A673 (cell line): ENCODE results near the gene ITGB6. TPM values are rescaled to one million over a fixed set of nuclear protein-coding genes. Genes with fewer than 3 reads are reported as not detected.

Experiments
- BruUV-seq: library from RNA; stranded (reverse); fragments of 400-500 nt; replicated peaks from 2 replicates; lab custom pipeline; 2021; lab: Mats Ljungman, UMichigan
- CTCF ChIA-PET: fragments of 300-600 bp; sonication (Branson Sonifier 250); formaldehyde crosslinking; loops from one replicate; lab custom pipeline; 2022; ENCODE audit warnings: antibody characterized with exemption; lab: Charles Lee
- POLR2A ChIA-PET: fragments of 300-600 bp; sonication (Branson Sonifier 250); formaldehyde crosslinking; loops from one replicate; lab custom pipeline; 2022; ENCODE audit warnings: antibody characterized with exemption; ENCODE audit not compliant: low non-redundant PET; lab: Charles Lee
- DNase-seq: peaks from one replicate; pipeline ENCODE4 v3.0.0-alpha.2; 2015; ENCODE audit warnings: low spot score
- H3K27ac ChIP-seq: fragments of 200-600 bp; sonication (generic); 2 replicates; pipeline ENCODE4 v1.5.1; 2016; ENCODE audit warnings: mixed run types, low read depth, mild to moderate bottlenecking, mixed read lengths, antibody characterized with exemption, low read length; ENCODE audit not compliant: poor library complexity, severe bottlenecking
- H3K27me3 ChIP-seq: fragments of 200-600 bp; sonication (generic); replicated peaks from 2 replicates; pipeline ENCODE4 v1.6.1; 2017; ENCODE audit warnings: mixed run types, low read depth, mild to moderate bottlenecking, mixed read lengths, antibody characterized with exemption, low read length; ENCODE audit not compliant: insufficient read depth, poor library complexity
- H3K36me3 ChIP-seq: fragments of 200-600 bp; sonication (generic); 2 replicates; pipeline ENCODE4 v1.6.1; 2016; ENCODE audit warnings: mixed run types, mild to moderate bottlenecking, mixed read lengths, antibody characterized with exemption, low read length; ENCODE audit not compliant: insufficient read depth, poor library complexity, severe bottlenecking
- H3K4me1 ChIP-seq: fragments of 200-600 bp; sonication (generic); 2 replicates; pipeline ENCODE4 v1.6.1; 2017; ENCODE audit warnings: mixed run types, mild to moderate bottlenecking, mixed read lengths, antibody characterized with exemption, low read length; ENCODE audit not compliant: insufficient read depth, poor library complexity, severe bottlenecking
- H3K4me3 ChIP-seq: fragments of 200-600 bp; sonication (generic); 2 replicates; pipeline ENCODE4 v1.5.1; 2016; ENCODE audit warnings: low read depth, mixed run types, mild to moderate bottlenecking, mixed read lengths, low read length; ENCODE audit not compliant: poor library complexity, severe bottlenecking
- H3K9me3 ChIP-seq: fragments of 200-600 bp; sonication (generic); 2 replicates; pipeline ENCODE4 v1.6.1; 2016; ENCODE audit warnings: mixed run types, low read depth, mild to moderate bottlenecking, mixed read lengths, antibody characterized with exemption, low read length; ENCODE audit not compliant: poor library complexity, severe bottlenecking
- EZH2 ChIP-seq: fragments of 200-600 bp; sonication (generic); IDR thresholded peaks from 2 replicates; pipeline ENCODE4 v1.6.1; 2017; ENCODE audit warnings: borderline replicate concordance, low read depth, mild to moderate bottlenecking, mixed read lengths, antibody characterized with exemption, low read length; ENCODE audit not compliant: poor library complexity, severe bottlenecking
- intact Hi-C: fragments of 100-400 bp; cut with micrococcal nuclease; formaldehyde crosslinking; loops from one replicate; pipeline ENCODE4 v1.10.0; 2022; ENCODE audit not compliant: unreplicated experiment
- total RNA-seq: library from RNA; stranded (reverse); gene quantifications from 2 replicates; pipeline ENCODE4 v1.2.3, GENCODE V29; 2021
- TF ChIP-seq, protein P1 (sequence below): fragments of 300-800, 200-600 bp; sonication (generic); conservative IDR thresholded peaks from 2 replicates; pipeline ENCODE4 v1.5.1; 2017; ENCODE audit warnings: low read depth, mild to moderate bottlenecking, antibody characterized with exemption, low read length, moderate library complexity, mixed read lengths

ITGB6 gene
- total RNA-seq, 1 experiment from 2014 or later, result not detected

DNA sequence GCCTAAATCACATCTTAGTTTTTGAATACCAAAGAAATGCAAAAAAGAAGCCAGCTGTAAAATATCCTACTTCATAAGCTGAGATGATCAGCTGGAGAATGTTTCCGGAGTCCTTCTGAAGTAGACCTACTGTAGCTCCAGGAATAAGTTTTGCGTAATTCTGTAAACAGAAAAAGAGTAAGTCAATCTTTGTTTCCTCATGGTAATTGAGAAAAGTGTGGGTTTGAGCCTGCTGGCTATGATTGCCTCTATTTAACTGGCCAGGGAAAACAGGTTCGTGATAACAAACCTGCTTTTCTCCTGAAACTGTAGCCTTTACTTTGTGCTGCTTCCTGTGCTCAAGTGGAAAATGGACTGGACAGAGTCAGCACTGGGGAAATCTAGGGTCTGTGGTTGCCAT, 58.2 kb downstream of the ITGB6 start:
- intact Hi-C loops, result no loop called here
- peaks cover 12% of the 10 kb centered on the region for H3K27me3 ChIP-seq
- no peak overlapping the region for H3K27ac ChIP-seq
- CTCF ChIA-PET, result no interaction called here
- POLR2A ChIA-PET, result no interaction called here
- H3K36me3 ChIP-seq, result no peaks in the 10 kb centered on the region
- no peaks in the 10 kb centered on the region for H3K9me3 ChIP-seq
- no peak for DNase-seq
- H3K4me1 ChIP-seq, result no peaks in the 10 kb centered on the region
- TF ChIP-seq EZH2, result no peak
- TF ChIP-seq, protein P1, sequence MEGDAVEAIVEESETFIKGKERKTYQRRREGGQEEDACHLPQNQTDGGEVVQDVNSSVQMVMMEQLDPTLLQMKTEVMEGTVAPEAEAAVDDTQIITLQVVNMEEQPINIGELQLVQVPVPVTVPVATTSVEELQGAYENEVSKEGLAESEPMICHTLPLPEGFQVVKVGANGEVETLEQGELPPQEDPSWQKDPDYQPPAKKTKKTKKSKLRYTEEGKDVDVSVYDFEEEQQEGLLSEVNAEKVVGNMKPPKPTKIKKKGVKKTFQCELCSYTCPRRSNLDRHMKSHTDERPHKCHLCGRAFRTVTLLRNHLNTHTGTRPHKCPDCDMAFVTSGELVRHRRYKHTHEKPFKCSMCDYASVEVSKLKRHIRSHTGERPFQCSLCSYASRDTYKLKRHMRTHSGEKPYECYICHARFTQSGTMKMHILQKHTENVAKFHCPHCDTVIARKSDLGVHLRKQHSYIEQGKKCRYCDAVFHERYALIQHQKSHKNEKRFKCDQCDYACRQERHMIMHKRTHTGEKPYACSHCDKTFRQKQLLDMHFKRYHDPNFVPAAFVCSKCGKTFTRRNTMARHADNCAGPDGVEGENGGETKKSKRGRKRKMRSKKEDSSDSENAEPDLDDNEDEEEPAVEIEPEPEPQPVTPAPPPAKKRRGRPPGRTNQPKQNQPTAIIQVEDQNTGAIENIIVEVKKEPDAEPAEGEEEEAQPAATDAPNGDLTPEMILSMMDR, result no peak
- BruUV-seq, result no TSS peak
- H3K4me3 ChIP-seq, result no peak overlapping the region

DNA sequence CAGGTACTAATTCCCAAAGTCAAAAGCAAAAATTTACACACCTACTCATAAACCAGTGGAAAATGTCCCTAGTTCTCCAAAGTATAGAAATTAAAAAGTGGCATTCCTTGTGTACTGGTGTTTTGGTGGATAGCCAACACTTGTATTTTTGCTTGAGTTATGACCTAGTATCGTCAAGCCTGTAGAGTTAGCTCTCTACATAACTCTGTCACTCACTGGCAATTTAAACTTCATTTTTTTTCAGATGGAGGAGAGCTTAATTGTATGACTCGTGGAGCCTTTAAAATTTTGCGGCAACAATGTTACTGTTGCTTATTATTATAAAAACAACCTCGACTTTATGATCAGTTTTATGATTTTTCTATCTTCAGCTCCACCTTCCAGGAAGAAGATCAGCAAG, 58.7 kb downstream of the ITGB6 start:
- POLR2A ChIA-PET, result interaction anchor here (0.6 kb wide), 1 partner anchor 704 kb away, joined by 3 read pairs; no protein-coding TSS in a partner anchor
- intact Hi-C loops, result no loop called here
- no peak overlapping the region for H3K4me3 ChIP-seq
- no TSS peak for BruUV-seq
- no peak for DNase-seq
- H3K36me3 ChIP-seq, result no peaks in the 10 kb centered on the region
- TF ChIP-seq, protein P1, result no peak
- no peak for TF ChIP-seq EZH2
- H3K9me3 ChIP-seq, result no peaks in the 10 kb centered on the region
- H3K27ac ChIP-seq, result no peak overlapping the region
- no peaks in the 10 kb centered on the region for H3K4me1 ChIP-seq
- CTCF ChIA-PET, result no interaction called here
- H3K27me3 ChIP-seq, result peaks cover 11% of the 10 kb centered on the region

DNA sequence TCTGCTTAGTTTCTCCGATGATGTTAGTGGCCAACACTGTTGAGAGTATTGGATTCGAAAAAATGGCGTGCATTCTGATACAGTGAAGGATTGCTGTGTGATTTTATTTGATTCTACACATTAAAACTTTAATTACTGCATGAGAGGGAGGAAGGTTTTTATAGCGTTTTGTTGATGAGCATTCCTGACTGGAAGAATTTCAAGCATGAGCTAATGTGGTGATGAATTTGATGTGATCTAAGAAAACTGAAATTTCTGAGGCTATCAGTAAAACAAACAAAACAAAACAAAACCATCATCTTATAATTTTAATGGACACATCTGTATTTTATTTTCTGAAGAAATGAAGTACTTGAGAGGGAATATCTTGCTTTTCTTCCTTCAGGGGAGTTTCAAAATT, 59.6 kb downstream of the ITGB6 start:
- Histone ChIP-seq H3K9me3 (no peaks in the 10 kb centered on the region), H3K27ac (no peak overlapping the region), H3K4me3 (no peak overlapping the region), H3K27me3 (peaks cover 6% of the 10 kb centered on the region), H3K36me3 (no peaks in the 10 kb centered on the region), H3K4me1 (no peaks in the 10 kb centered on the region)
- TF ChIP-seq EZH2, result no peak
- TF ChIP-seq, protein P1, result no peak
- ChIA-PET POLR2A (no interaction called here), CTCF (no interaction called here)
- intact Hi-C loops, result no loop called here
- DNase-seq, result no peak
- no TSS peak for BruUV-seq
